ENCODE results near the gene EWSR1. TPM values are rescaled to one million over a fixed set of nuclear protein-coding genes. Genes with fewer than 3 reads are reported as not detected.

Gene EWSR1
- total RNA-seq, 1 donor from 2014 or later, result 159 TPM

GRCh38 chr22:29254286-29254660 is 13.8 kb upstream of the EWSR1 start:
- TF ChIP-seq CTCF (IDR thresholded peaks at IDR 0.05), result no peak
- Histone ChIP-seq H3K4me3 (no peak overlapping the region), H3K36me3 (peaks cover under 1% of the 10 kb centered on the region), H3K27me3 (ENCODE audit: low read depth) (no peaks in the 10 kb centered on the region), H3K9me3 (no peaks in the 10 kb centered on the region), H3K27ac (no peak overlapping the region), H3K4me1 (no peaks in the 10 kb centered on the region)
- no peak for ATAC-seq
- DNase-seq, result no peak
- intact Hi-C loops (cut with DNase I), result no loop called here

GRCh38 chr22:29255064-29255621 is 12.9 kb upstream of the EWSR1 start:
- intact Hi-C loops (cut with DNase I), result no loop called here
- Histone ChIP-seq H3K9me3 (no peaks in the 10 kb centered on the region), H3K27ac (no peak overlapping the region), H3K4me3 (no peak overlapping the region), H3K27me3 (ENCODE audit: low read depth) (no peaks in the 10 kb centered on the region), H3K4me1 (no peaks in the 10 kb centered on the region), H3K36me3 (peaks cover 8% of the 10 kb centered on the region)
- no peak for TF ChIP-seq CTCF (IDR thresholded peaks at IDR 0.05)
- ATAC-seq, result no peak
- DNase-seq, result no peak

GRCh38 chr22:29256606-29257325 is 11.3 kb upstream of the EWSR1 start:
- no peak for DNase-seq

GRCh38 chr22:29257751-29258181 is 10.3 kb upstream of the EWSR1 start:
- Histone ChIP-seq H3K36me3 (peaks cover 8% of the 10 kb centered on the region), H3K4me1 (no peaks in the 10 kb centered on the region), H3K4me3 (no peak overlapping the region), H3K9me3 (no peaks in the 10 kb centered on the region), H3K27ac (no peak overlapping the region), H3K27me3 (ENCODE audit: low read depth) (no peaks in the 10 kb centered on the region)
- intact Hi-C loops (cut with DNase I), result no loop called here
- ATAC-seq (no peak), DNase-seq (no peak)
- TF ChIP-seq CTCF (IDR thresholded peaks at IDR 0.05), result no peak

More at GRCh38 chr22:29256606-29257325, 11.3 kb upstream of the EWSR1 start:
- intact Hi-C loops (cut with DNase I), result no loop called here
- peaks cover 8% of the 10 kb centered on the region for H3K36me3 ChIP-seq
- no peak for TF ChIP-seq CTCF (IDR thresholded peaks at IDR 0.05)
- H3K4me1 ChIP-seq, result no peaks in the 10 kb centered on the region
- no peaks in the 10 kb centered on the region for H3K27me3 ChIP-seq (ENCODE audit: low read depth)
- ATAC-seq, result no peak
- no peak overlapping the region for H3K4me3 ChIP-seq
- H3K9me3 ChIP-seq, result no peaks in the 10 kb centered on the region
- no peak overlapping the region for H3K27ac ChIP-seq

- Histone ChIP-seq H3K36me3 (peaks cover 9% of the 10 kb centered on the region), H3K4me1 (no peaks in the 10 kb centered on the region), H3K4me3 (no peak overlapping the region), H3K27ac (no peak overlapping the region), H3K9me3 (no peaks in the 10 kb centered on the region), H3K27me3 (ENCODE audit: low read depth) (no peaks in the 10 kb centered on the region)
- no peak for DNase-seq
- no peak for TF ChIP-seq CTCF (IDR thresholded peaks at IDR 0.05)
- no peak for ATAC-seq
- intact Hi-C loops (cut with DNase I), result no loop called here
Measured at GRCh38 chr22:29258407-29259252, 9.4 kb upstream of the EWSR1 start.
